ENCODE results near the gene OCSTAMP.

The OCSTAMP gene

DNA sequence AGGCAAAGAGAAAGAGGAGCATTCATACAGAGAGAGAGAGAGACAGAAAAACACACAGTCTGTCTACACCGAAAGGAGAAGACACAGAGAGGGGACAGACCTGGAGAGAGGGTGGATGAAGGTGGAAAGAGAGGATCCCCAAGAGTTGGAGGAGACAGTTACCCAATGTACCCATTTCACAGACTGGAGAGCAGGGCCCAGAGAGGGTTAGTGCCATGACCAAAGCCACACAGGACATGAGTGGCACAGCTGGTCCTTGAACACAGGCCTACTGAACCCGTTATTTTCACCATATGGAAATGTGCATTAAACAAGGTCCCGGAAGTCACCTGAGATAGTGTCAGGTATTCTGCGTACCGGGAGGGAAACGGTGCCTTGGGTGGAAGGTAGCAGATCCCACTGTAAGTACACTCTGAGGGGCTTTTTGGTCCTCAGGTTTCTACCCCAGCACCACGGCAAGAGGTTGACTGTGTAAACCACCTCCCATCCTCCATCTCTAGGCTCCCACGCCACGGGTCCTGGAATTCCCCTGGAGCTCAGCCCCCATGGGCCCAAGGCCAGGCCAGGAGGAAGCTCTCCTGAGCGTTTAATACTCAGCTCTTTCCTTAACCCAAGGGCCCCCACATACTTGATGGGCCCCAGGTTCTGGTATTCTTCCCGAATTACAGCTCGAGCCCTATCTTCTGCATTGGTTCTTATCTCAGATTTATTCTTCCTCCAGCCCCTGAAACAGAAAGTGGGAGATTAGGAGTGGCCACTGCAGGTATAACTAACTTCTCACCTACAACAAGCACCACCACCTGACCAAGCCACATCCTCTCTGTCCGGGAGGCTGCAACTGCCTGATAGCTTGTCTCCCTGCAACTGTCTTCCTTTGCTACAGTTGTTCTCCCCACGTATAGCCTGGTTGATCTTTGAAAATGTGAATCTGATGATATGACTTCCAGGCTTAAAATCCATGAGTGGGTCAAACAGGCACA is 38.4 kb upstream of the OCSTAMP start:
- no peak overlapping the region for H3K27ac ChIP-seq
- TF ChIP-seq CTCF (conservative IDR thresholded peaks at IDR 0.05) = no peak

- H3K27ac ChIP-seq = no peak overlapping the region
- TF ChIP-seq CTCF (conservative IDR thresholded peaks at IDR 0.05) = no peak
Observed at GRCh38 chr20:46587986-46588385, 37.5 kb upstream of the OCSTAMP start.

- no peak overlapping the region for H3K27ac ChIP-seq
- TF ChIP-seq CTCF (conservative IDR thresholded peaks at IDR 0.05) = no peak
Observed at GRCh38 chr20:46586724-46587123, 36.3 kb upstream of the OCSTAMP start.

- no peak for TF ChIP-seq CTCF (conservative IDR thresholded peaks at IDR 0.05)
- H3K27ac ChIP-seq = peak overlapping the region; percentile 36
Observed at GRCh38 chr20:46584508-46584907, 34.1 kb upstream of the OCSTAMP start.

DNA sequence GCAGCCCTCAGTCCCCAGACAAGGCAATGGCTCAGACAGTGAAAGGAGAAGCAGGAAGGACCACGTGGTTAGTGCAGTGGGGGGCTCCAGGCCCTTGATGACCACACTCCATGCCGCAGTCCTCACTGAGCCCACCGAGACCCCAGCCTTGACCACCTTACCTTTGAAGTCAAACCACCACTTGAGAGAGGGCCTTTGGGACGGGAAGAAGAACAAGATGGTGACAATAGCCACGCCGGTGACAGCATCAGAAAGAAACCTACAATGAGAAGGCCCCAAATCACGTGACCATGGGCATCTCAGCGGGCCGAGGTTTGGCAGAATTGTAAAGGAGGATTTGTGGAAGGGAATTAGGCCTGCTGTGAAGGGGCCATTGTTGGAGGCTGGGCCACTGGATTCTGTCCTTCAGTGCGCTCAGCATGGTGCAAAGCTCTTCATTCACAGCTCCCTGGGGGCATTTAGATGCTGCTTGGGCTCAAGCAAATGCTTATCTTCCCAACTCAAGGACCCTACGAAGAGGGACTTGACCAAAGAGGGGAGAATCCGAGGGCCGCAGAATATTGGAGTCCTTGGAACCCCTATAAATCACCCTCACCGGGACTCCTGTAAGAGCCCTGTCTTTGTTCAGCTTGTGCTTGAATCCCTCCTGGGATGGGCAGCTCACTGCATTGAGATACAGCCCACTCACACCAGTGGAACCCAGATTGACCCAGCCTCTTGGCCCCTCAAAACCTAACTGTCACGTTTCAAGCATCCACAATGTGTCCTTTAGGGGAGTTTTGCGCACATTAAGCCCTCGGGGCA is 33.2 kb upstream of the OCSTAMP start:
- no peak for TF ChIP-seq CTCF (conservative IDR thresholded peaks at IDR 0.05)
- H3K27ac ChIP-seq = peak overlapping the region; percentile 36

DNA sequence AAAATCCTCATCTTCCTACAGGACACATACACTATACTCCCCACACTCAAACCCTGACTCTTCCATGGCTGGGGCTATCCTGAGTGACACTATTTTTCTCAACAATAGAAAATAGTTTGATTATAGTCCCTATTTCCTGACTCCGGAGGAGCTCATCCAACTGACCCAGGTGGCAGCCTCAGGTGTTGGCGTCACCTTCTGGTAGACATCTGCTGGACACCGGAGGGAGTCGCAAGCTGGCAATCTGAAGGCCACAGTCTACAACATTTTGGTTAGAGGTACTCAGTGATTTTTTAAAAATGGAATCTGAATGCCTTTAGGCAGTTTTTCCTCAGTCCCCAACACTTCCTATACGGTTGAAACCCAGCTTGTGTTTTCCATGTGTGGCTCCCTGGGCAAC is 32.2 kb upstream of the OCSTAMP start:
- no peak for TF ChIP-seq CTCF (conservative IDR thresholded peaks at IDR 0.05)
- H3K27ac ChIP-seq = no peak overlapping the region

GRCh38 chr20:46581391-46581790 is 30.9 kb upstream of the OCSTAMP start:
- no peak overlapping the region for H3K27ac ChIP-seq
- no peak for TF ChIP-seq CTCF (conservative IDR thresholded peaks at IDR 0.05)

All from VCaP (cell line).